KMS-11 (cell line): ENCODE results near the gene TAF6.
A peak's percentile ranks its signal among the peaks of the same experiment; 100 is the strongest.
"Not testable (repeated sequence)": the region's sequence is repeated elsewhere in the genome, so short reads cannot be mapped to it uniquely, and the experiment has no call there.

Experiments
- H2AFZ ChIP-seq: fragments of 200-600 bp; sonication (generic); 2 replicates; pipeline ENCODE4 v1.6.1; 2016; ENCODE audit warnings: antibody characterized with exemption, mixed run types, low read depth
- H3K27ac ChIP-seq: fragments of 200-600 bp; sonication (generic); 2 replicates; pipeline ENCODE4 v1.6.1; 2016; ENCODE audit warnings: mild to moderate bottlenecking, mixed run types
- H3K27me3 ChIP-seq: fragments of 200-600 bp; sonication (generic); 2 replicates; pipeline ENCODE4 v1.6.1; 2017; ENCODE audit warnings: mild to moderate bottlenecking, low read depth, mixed run types, moderate library complexity; ENCODE audit not compliant: insufficient read depth
- H3K36me3 ChIP-seq: fragments of 200-600 bp; sonication (generic); 2 replicates; pipeline ENCODE4 v1.6.1; 2017; ENCODE audit warnings: mild to moderate bottlenecking, mixed run types; ENCODE audit not compliant: insufficient read depth
- H3K4me1 ChIP-seq: fragments of 200-600 bp; sonication (generic); 2 replicates; pipeline ENCODE4 v1.6.1; 2016; ENCODE audit warnings: mild to moderate bottlenecking, low read depth, mixed run types; ENCODE audit not compliant: poor library complexity, severe bottlenecking
- H3K4me2 ChIP-seq: fragments of 200-600 bp; sonication (generic); 2 replicates; pipeline ENCODE4 v1.7.0; 2016; ENCODE audit warnings: mild to moderate bottlenecking, mixed run types
- H3K4me3 ChIP-seq: fragments of 200-600 bp; sonication (generic); IDR thresholded peaks from 2 replicates; pipeline ENCODE4 v1.6.1; 2017; ENCODE audit warnings: low read depth, low read length, mixed read lengths; ENCODE audit not compliant: insufficient read depth
- H3K79me2 ChIP-seq: fragments of 200-600 bp; sonication (generic); 2 replicates; pipeline ENCODE4 v1.6.1; 2016; ENCODE audit warnings: low read depth, mixed run types; ENCODE audit not compliant: insufficient read depth
- H3K9ac ChIP-seq: fragments of 200-600 bp; sonication (generic); 2 replicates; pipeline ENCODE4 v1.6.1; 2016; ENCODE audit warnings: mild to moderate bottlenecking, mixed run types
- H4K20me1 ChIP-seq: fragments of 200-600 bp; sonication (generic); 2 replicates; pipeline ENCODE4 v1.6.1; 2016; ENCODE audit warnings: mild to moderate bottlenecking, mixed run types; ENCODE audit not compliant: insufficient read depth
- TF ChIP-seq, protein P1 (sequence below): fragments of 200-600 bp; sonication (generic); conservative IDR thresholded peaks from 2 replicates; pipeline ENCODE4 v1.6.1; 2017; ENCODE audit warnings: low read depth, mild to moderate bottlenecking, antibody characterized with exemption, low read length, moderate library complexity, mixed read lengths

The TAF6 gene

DNA sequence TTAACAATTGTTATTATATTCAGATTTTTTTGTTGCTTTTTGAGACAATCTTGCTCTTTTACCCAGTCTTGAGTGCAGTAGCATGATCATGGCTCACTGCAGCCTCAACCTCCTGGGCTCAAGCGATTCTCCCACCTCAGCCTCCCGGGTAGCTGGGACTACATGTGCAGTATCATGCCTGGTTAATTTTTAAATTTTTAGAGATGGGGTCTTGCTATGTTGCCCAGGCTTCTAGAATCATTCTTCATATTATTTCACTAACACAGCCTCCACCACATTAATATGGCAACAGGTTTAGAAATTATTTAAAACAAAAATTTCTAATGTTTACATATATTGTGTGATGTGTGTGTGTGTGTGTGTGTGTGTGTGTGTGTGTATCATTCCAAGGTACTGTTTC is 28.1 kb upstream of the TAF6 start:
- no peak overlapping the region for H3K4me3 ChIP-seq
- no peaks in the 10 kb centered on the region for H4K20me1 ChIP-seq
- no peak overlapping the region for H3K4me2 ChIP-seq
- no peaks in the 10 kb centered on the region; the same call in 1 of the 2 replicates for H3K79me2 ChIP-seq
- no peaks in the 10 kb centered on the region for H3K36me3 ChIP-seq
- H3K9ac ChIP-seq, result no peak overlapping the region
- H2AFZ ChIP-seq, result no peak overlapping the region
- no peaks in the 10 kb centered on the region for H3K27me3 ChIP-seq
- H3K4me1 ChIP-seq, result peaks cover 15% of the 10 kb centered on the region
- H3K27ac ChIP-seq, result no peak overlapping the region
- TF ChIP-seq, protein P1, sequence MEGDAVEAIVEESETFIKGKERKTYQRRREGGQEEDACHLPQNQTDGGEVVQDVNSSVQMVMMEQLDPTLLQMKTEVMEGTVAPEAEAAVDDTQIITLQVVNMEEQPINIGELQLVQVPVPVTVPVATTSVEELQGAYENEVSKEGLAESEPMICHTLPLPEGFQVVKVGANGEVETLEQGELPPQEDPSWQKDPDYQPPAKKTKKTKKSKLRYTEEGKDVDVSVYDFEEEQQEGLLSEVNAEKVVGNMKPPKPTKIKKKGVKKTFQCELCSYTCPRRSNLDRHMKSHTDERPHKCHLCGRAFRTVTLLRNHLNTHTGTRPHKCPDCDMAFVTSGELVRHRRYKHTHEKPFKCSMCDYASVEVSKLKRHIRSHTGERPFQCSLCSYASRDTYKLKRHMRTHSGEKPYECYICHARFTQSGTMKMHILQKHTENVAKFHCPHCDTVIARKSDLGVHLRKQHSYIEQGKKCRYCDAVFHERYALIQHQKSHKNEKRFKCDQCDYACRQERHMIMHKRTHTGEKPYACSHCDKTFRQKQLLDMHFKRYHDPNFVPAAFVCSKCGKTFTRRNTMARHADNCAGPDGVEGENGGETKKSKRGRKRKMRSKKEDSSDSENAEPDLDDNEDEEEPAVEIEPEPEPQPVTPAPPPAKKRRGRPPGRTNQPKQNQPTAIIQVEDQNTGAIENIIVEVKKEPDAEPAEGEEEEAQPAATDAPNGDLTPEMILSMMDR, result no peak

DNA sequence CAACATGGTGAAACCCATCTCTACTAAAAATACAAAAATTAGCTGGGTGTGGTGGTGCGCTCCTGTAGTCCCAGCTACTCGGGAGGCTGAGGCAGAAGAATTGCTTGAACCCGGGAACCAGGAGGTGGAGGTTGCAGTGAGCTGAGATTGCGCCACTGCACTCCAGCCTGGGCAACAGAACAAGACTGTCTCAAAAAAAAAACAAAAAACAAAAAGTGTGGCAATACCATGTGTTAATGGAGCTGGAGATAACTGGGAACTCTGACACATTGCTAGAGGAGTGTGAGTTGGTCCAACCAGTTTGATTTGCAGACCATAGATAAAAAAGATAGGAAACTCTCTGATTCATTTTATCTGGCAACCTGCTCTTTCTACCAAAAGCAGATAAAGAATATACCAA is 27.2 kb upstream of the TAF6 start:
- not testable (repeated sequence) for H3K4me3 ChIP-seq, H3K36me3 ChIP-seq, H3K4me2 ChIP-seq, H3K79me2 ChIP-seq, H3K27me3 ChIP-seq, H3K27ac ChIP-seq, H4K20me1 ChIP-seq, H3K9ac ChIP-seq, H2AFZ ChIP-seq
- peaks cover 15% of the 10 kb centered on the region for H3K4me1 ChIP-seq

DNA sequence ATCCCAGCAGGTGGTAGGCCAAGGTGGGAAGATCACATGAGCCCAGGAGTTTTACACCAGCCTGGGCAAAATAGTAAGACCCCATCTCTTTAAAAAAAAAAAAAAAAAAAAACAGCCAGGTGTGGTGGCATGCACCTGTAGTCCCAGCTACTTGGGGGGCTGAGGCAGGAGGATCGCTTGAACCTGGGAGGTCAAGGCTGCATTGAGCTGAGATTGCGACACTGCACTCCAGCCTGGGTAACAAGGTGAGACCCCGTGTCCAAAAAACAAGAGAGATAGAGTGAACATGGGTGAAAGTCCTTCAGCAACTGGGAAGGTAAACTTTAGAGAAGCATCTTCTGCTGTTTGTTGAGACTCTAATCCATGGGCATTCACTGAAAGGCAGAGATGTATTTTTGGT is 23.3 kb upstream of the TAF6 start:
- H3K4me2 ChIP-seq, result no peak overlapping the region
- no peak overlapping the region for H2AFZ ChIP-seq
- H3K27me3 ChIP-seq, result no peaks in the 10 kb centered on the region
- H4K20me1 ChIP-seq, result no peaks in the 10 kb centered on the region
- TF ChIP-seq, protein P1, result no peak
- no peak overlapping the region for H3K4me3 ChIP-seq
- no peak overlapping the region for H3K9ac ChIP-seq
- H3K4me1 ChIP-seq, result no peaks in the 10 kb centered on the region
- H3K36me3 ChIP-seq, result no peaks in the 10 kb centered on the region
- no peaks in the 10 kb centered on the region for H3K79me2 ChIP-seq
- no peak overlapping the region for H3K27ac ChIP-seq

DNA sequence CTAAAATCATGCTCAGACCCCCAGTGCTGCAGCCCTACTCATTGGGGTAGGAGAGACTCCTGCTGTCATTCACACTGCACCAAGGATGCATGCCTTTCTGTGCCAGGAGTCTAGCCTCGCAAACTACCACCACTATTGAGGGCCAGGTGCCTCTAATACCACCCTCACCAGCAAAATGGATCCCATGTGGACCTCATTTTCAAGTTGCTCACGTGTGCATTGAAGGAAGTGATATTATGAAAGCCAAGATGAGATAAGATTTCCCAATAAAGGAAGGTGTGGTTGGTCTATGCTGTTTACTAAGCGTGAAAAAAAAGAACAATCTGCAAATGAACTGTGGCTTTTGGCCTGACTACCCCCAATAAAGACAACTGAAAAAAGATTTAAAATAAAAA is 22.4 kb upstream of the TAF6 start:
- H3K27ac ChIP-seq, result no peak overlapping the region
- no peaks in the 10 kb centered on the region for H3K36me3 ChIP-seq
- peak overlapping the region; percentile 14; the same call in 1 of the 2 replicates for H2AFZ ChIP-seq
- no peaks in the 10 kb centered on the region for H3K79me2 ChIP-seq
- no peak overlapping the region for H3K4me3 ChIP-seq
- H3K9ac ChIP-seq, result no peak overlapping the region
- no peaks in the 10 kb centered on the region for H3K4me1 ChIP-seq
- TF ChIP-seq, protein P1, result no peak
- no peak overlapping the region for H3K4me2 ChIP-seq
- H3K27me3 ChIP-seq, result no peaks in the 10 kb centered on the region
- H4K20me1 ChIP-seq, result no peaks in the 10 kb centered on the region

DNA sequence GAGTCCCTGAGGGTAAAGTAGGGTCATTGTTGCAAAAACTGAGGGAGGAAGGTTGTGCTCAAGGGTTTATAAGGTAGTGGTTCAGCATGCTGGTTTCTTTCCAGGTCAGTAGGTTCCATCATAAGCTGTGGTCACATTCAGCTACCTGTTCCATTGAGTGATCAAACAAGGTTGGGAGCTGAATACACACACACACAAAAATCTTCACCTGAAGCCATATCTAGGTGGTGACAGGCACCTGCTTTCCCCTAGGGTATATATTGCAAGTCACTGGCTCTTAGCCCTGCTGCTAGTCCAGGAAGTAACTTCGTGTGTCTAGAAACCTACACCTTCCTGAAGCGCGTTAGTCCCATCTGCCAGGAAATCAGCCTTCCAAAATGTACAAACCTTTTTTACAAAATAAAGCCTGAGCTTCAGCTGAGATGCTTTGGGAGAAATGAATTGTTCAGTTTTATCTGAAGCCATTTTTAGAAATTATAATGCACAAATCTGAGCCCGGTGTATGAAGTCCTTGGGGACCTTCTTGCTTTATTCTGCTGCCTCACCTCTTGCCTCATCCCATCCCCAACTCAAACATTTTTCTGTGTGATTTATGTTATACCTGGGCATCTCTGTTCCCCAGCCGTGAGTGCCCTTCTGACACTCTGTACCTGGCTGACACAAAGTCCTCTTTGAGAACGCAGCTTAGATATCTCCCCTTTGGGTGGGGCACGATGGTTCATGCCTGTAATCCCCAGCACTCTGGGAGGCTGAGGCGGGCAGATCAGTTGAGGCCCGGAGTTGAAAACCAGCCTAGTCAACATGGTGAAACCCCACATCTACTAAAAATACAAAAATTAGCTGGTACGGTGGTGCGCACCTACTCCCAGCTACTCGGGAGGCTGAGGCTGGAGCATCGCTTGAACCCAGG is 18.9 kb upstream of the TAF6 start:
- Histone ChIP-seq H3K4me3 (no peak overlapping the region), H3K9ac (no peak overlapping the region), H3K27me3 (no peaks in the 10 kb centered on the region; the same call in 1 of the 2 replicates), H3K36me3 (no peaks in the 10 kb centered on the region), H3K4me1 (no peaks in the 10 kb centered on the region), H3K27ac (no peak overlapping the region), H3K4me2 (no peak overlapping the region), H4K20me1 (no peaks in the 10 kb centered on the region), H3K79me2 (no peaks in the 10 kb centered on the region), H2AFZ (no peak overlapping the region)
- TF ChIP-seq, protein P1, result no peak
